ENCODE measurements around the gene ARPP21.

Gene ARPP21

DNA sequence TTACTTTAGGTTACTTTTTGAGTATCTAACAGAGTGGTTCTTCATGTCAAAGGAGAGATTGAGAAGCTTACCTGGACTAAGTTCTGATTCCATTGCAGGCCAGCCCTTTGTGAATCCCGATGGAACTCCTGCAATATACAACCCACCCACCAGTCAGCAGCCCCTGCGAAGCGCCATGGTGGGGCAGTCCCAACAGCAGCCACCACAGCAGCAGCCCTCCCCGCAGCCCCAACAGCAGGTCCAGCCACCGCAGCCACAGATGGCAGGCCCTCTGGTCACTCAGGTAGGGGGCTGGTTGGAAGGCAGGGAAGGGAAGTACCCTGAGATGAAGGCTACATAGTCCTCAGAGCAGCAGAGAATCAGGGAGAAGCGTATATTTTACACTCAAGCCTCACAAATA is 97.8 kb downstream of the ARPP21 start:
- no peak overlapping the region for H3K27ac ChIP-seq
- TF ChIP-seq, protein P1, sequence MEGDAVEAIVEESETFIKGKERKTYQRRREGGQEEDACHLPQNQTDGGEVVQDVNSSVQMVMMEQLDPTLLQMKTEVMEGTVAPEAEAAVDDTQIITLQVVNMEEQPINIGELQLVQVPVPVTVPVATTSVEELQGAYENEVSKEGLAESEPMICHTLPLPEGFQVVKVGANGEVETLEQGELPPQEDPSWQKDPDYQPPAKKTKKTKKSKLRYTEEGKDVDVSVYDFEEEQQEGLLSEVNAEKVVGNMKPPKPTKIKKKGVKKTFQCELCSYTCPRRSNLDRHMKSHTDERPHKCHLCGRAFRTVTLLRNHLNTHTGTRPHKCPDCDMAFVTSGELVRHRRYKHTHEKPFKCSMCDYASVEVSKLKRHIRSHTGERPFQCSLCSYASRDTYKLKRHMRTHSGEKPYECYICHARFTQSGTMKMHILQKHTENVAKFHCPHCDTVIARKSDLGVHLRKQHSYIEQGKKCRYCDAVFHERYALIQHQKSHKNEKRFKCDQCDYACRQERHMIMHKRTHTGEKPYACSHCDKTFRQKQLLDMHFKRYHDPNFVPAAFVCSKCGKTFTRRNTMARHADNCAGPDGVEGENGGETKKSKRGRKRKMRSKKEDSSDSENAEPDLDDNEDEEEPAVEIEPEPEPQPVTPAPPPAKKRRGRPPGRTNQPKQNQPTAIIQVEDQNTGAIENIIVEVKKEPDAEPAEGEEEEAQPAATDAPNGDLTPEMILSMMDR (IDR thresholded peaks at IDR 0.05), result no peak

DNA sequence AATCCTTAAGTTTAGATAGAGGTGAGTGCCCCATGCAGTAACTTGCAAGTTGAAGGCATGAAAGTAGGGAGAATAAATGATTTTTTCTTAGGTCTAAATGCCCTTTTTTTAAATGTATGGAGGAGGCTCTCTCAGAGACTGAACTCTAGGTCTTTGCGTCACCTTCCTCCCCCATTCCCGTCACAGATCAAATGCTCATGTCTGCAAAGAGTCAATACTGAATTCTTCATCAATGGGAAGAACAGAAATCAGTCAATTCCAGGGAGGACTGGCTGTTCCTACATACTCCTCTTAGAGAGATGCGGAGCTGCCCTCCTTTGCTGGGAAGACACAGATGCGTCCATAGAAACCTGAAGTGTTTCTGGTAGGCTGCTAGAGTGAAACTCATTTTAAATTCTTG is 98.2 kb downstream of the ARPP21 start:
- no peak overlapping the region for H3K27ac ChIP-seq
- TF ChIP-seq, protein P1 (IDR thresholded peaks at IDR 0.05), result no peak
- no peak for TF ChIP-seq ZFX (IDR thresholded peaks at IDR 0.05; ENCODE audit: borderline replicate concordance)

- H3K27ac ChIP-seq, result no peak overlapping the region
- TF ChIP-seq, protein P1 (IDR thresholded peaks at IDR 0.05), result no peak
- TF ChIP-seq ZFX (IDR thresholded peaks at IDR 0.05; ENCODE audit: borderline replicate concordance), result no peak
Measured at GRCh38 chr3:35737934-35738706, 98.8 kb downstream of the ARPP21 start.

DNA sequence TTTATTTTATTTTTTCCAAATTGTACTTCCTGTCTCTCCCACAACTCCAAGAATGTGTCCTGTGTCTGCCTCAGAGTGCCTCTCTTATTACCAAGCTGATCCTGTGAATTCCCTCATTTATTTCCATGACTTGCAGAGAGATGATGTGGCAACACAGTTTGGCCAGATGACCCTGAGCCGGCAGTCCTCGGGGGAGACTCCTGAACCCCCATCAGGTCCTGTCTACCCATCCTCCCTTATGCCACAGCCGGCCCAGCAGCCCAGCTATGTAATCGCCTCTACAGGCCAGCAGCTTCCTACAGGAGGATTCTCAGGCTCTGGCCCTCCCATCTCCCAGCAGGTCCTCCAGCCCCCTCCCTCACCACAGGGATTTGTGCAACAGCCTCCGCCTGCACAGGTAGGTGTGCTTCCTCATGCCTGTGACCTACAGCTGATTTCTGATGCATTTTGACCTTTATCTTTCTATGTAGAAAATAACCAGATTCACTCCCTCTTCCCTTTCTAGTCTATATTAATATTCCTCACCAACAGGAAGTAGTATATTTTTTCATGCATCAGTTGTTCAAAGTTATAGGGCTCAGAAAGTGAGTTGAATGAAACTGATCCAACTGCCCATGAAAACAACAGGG is 100.0 kb downstream of the ARPP21 start:
- no peak for TF ChIP-seq ZFX (IDR thresholded peaks at IDR 0.05; ENCODE audit: borderline replicate concordance)
- TF ChIP-seq, protein P1 (IDR thresholded peaks at IDR 0.05), result no peak
- no peak overlapping the region for H3K27ac ChIP-seq

DNA sequence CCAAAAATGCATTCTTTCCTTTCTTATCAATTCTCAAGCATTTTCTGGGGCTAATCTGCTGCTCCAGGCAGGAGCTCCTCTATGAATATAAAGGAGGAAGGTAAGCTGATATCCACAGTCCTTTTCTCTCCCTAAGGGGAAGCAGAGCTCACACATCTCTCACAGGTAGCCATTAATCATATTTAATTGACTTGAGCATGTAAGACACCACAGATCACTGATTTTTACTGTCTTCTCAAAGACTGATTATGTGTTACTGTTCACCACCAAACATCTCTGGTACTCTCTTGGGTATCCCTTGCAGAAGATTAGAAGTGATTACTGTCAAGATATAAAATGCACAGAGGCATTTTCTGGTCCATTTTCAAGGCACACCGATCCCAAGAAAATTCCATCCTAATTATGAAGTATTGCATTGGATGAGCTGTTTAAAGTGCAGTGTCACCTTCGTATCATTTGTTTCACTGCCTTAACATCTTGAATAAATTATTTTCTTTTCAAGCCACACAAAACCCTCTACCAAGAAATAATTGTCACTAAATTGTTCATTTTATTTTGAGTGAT is 100.7 kb downstream of the ARPP21 start:
- TF ChIP-seq, protein P1 (IDR thresholded peaks at IDR 0.05), result no peak
- no peak for TF ChIP-seq ZFX (IDR thresholded peaks at IDR 0.05; ENCODE audit: borderline replicate concordance)

DNA sequence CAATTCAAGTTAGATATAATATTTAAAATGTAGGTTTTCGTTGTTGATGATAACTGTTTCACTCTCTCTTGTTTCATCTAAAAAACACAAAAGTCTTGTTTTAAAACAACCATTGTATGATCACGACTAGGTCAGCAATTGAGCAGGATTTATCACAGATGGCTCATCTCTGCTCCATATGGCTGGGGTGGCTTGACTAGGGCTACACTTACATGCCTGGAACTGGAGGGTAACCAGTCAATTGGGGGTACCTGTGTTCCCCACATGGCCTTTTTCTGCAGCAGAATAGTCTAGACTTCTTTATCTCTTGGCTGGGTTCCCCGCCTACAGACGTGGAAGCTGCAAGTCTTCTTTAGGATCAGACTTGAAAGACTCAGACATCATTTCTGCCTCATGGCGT is 103.9 kb downstream of the ARPP21 start:
- TF ChIP-seq, protein P1 (IDR thresholded peaks at IDR 0.05), result no peak
- no peak for TF ChIP-seq ZFX (IDR thresholded peaks at IDR 0.05; ENCODE audit: borderline replicate concordance)
- H3K27ac ChIP-seq, result no peak overlapping the region

More for the DNA sequence above, 100.7 kb downstream of the ARPP21 start:
- no peak overlapping the region for H3K27ac ChIP-seq

- H3K27ac ChIP-seq, result no peak overlapping the region
- TF ChIP-seq ZFX (IDR thresholded peaks at IDR 0.05; ENCODE audit: borderline replicate concordance), result no peak
- TF ChIP-seq, protein P1 (IDR thresholded peaks at IDR 0.05), result no peak
Measured at GRCh38 chr3:35744419-35744818, 105.1 kb downstream of the ARPP21 start.
